ENCODE results near the gene DESI1.

GRCh38 chr22:41570221-41570620 is 50.6 kb downstream of the DESI1 start:
- TF ChIP-seq, protein P1, sequence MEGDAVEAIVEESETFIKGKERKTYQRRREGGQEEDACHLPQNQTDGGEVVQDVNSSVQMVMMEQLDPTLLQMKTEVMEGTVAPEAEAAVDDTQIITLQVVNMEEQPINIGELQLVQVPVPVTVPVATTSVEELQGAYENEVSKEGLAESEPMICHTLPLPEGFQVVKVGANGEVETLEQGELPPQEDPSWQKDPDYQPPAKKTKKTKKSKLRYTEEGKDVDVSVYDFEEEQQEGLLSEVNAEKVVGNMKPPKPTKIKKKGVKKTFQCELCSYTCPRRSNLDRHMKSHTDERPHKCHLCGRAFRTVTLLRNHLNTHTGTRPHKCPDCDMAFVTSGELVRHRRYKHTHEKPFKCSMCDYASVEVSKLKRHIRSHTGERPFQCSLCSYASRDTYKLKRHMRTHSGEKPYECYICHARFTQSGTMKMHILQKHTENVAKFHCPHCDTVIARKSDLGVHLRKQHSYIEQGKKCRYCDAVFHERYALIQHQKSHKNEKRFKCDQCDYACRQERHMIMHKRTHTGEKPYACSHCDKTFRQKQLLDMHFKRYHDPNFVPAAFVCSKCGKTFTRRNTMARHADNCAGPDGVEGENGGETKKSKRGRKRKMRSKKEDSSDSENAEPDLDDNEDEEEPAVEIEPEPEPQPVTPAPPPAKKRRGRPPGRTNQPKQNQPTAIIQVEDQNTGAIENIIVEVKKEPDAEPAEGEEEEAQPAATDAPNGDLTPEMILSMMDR (IDR thresholded peaks at IDR 0.05): no peak
- TF ChIP-seq POLR2A (IDR thresholded peaks at IDR 0.05): no peak
